SK-N-SH treated with all-trans-retinoic acid at 6 μM for 48 hours (cell line): ENCODE measurements around the gene ZNF484.
"Not testable (repeated sequence)": the region's sequence is repeated elsewhere in the genome, so short reads cannot be mapped to it uniquely, and the experiment has no call there.

Source experiments
- ARNTL ChIP-seq: fragments of 450-650 bp; formaldehyde crosslinking; IDR thresholded peaks from 2 replicates; pipeline ENCODE4 v1.5.0; 2020; ENCODE audit warnings: low read depth, mild to moderate bottlenecking, moderate library complexity, borderline replicate concordance
- BACH2 ChIP-seq: fragments of 250-450 bp; sonication (Bioruptor Pico); IDR thresholded peaks from 2 replicates; pipeline ENCODE4 v1.9.0; 2021; ENCODE audit warnings: mild to moderate bottlenecking, borderline replicate concordance
- CREB5 ChIP-seq: fragments of 250-450 bp; sonication (Bioruptor Pico); IDR thresholded peaks from 2 replicates; pipeline ENCODE4 v1.5.1; 2020; ENCODE audit warnings: low read depth, mild to moderate bottlenecking, moderate library complexity
- CSRNP3 ChIP-seq: fragments of 250-450 bp; sonication (Bioruptor Pico); IDR thresholded peaks from 2 replicates; pipeline ENCODE4 v1.5.1; 2021; ENCODE audit warnings: mild to moderate bottlenecking, moderate library complexity
- GLIS3 ChIP-seq: fragments of 250-450 bp; sonication (Bioruptor Pico); IDR thresholded peaks from 2 replicates; pipeline ENCODE4 v1.5.0; 2020; ENCODE audit warnings: mild to moderate bottlenecking, moderate library complexity
- PATZ1 ChIP-seq: fragments of 250-450 bp; sonication (Bioruptor Pico); IDR thresholded peaks from 2 replicates; pipeline ENCODE4 v1.8.0; 2020; ENCODE audit warnings: mild to moderate bottlenecking, moderate library complexity, borderline replicate concordance
- RARB ChIP-seq: fragments of 250-450 bp; sonication (Bioruptor Pico); IDR thresholded peaks from 2 replicates; pipeline ENCODE4 v1.8.0; 2021; ENCODE audit warnings: mild to moderate bottlenecking, moderate library complexity
- SNAI2 ChIP-seq: fragments of 250-450 bp; sonication (Bioruptor Pico); IDR thresholded peaks from 2 replicates; pipeline ENCODE4 v1.5.0; 2020; ENCODE audit warnings: mild to moderate bottlenecking, moderate library complexity
- ZC3H10 ChIP-seq: fragments of 250-450 bp; sonication (Bioruptor Pico); IDR thresholded peaks from 2 replicates; pipeline ENCODE4 v1.5.1; 2021; ENCODE audit warnings: mild to moderate bottlenecking, moderate library complexity
- ZNF565 ChIP-seq: fragments of 450-650 bp; formaldehyde crosslinking; conservative IDR thresholded peaks from 2 replicates; pipeline ENCODE4 v1.5.0; 2020; ENCODE audit warnings: low read depth, mild to moderate bottlenecking, moderate library complexity

GRCh38 chr9:92825065-92825464 is 52.8 kb downstream of the ZNF484 start:
- TF ChIP-seq CSRNP3 (CRISPR knock-in tag); ZNF565 (CRISPR knock-in tag); PATZ1; GLIS3; ZC3H10; RARB (CRISPR knock-in tag); CREB5; SNAI2 (CRISPR knock-in tag); ARNTL (CRISPR knock-in tag); BACH2 (CRISPR knock-in tag): not testable (repeated sequence)
